ENCODE data around the gene ENG. TPM values are rescaled to one million over a fixed set of nuclear protein-coding genes. Genes with fewer than 3 reads are reported as not detected.

The ENG gene
- total and polyA plus RNA-seq, 2 of the 8 experiments (the other 6 are each of a cell fraction or from before 2014, with no cell fraction given) = 1.8 to 4.4 TPM

GRCh38 chr9:127809540-127810377 is 44.7 kb downstream of the ENG start (continued):
- TF ChIP-seq NRF1 (IDR thresholded peaks at IDR 0.05; ENCODE audit: low read depth, low read length) (no peak), SIN3A (conservative IDR thresholded peaks at IDR 0.05 in 1 of 2, IDR thresholded peaks at IDR 0.05 in 1 of 2; ENCODE audit: low read depth in 1 of 2, low read length in 2 of 2) (no peak), POLR2AphosphoS5 (IDR thresholded peaks at IDR 0.05; ENCODE audit: low read depth, low read length) (peak; percentile 47; the same call in 1 of the 2 replicates), HDAC2 (IDR thresholded peaks at IDR 0.05; ENCODE audit: borderline replicate concordance in 1 of 2, low read depth in 2 of 2, low read length in 2 of 2) (0 out of 4 replicates have a peak, but pooled peaks of 1 of the 2 experiments have one; percentile 4), KDM5A (IDR thresholded peaks at IDR 0.05; ENCODE audit: low read length) (no peak)
